Psoas muscle (tissue), 8 donors: ENCODE data around the gene SLC9C2. TPM values are rescaled to one million over a fixed set of nuclear protein-coding genes. Genes with fewer than 3 reads are reported as not detected.
"Not testable (repeated sequence)": the region's sequence is repeated elsewhere in the genome, so short reads cannot be mapped to it uniquely, and the experiment has no call there.

Experiments used
- ATAC-seq, 4 donors: fragments of 200-7000 bp; cut with Tn5 transposase; one replicate each; pipeline ENCODE4 v1.9.1; 2020; ENCODE audit warnings: moderate library complexity in 3 of 4, mild to moderate bottlenecking in 2 of 4
- DNase-seq, 2 donors: peaks; one replicate each; pipeline ENCODE4 v3.0.0-alpha.2; 2020
- H3K27ac ChIP-seq: fragments of 200-600 bp; one replicate; pipeline ENCODE4 v1.8.0; 2022
- H3K27me3 ChIP-seq, 3 donors: fragments of 200-600 bp in 1 of 3; one replicate each; pipeline versions ENCODE4 v1.6.1 to v1.8.0; 2013 to 2022; ENCODE audit warnings: low read length in 2 of 3, mild to moderate bottlenecking in 2 of 3, moderate library complexity in 1 of 3; ENCODE audit not compliant: insufficient read depth in 3 of 3
- H3K36me3 ChIP-seq, 2 donors: fragments of 200-600 bp in 1 of 2; one replicate each; pipeline versions ENCODE4 v1.6.1 to v1.8.0; 2013 to 2022; ENCODE audit warnings: low read depth in 1 of 2, mild to moderate bottlenecking in 1 of 2, moderate library complexity in 1 of 2; ENCODE audit not compliant: insufficient read depth in 1 of 2
- H3K4me1 ChIP-seq: fragments of 200-600 bp; one replicate; pipeline ENCODE4 v1.8.0; 2022
- H3K4me3 ChIP-seq: fragments of 200-600 bp; one replicate; pipeline ENCODE4 v1.8.0; 2022; ENCODE audit warnings: mild to moderate bottlenecking
- H3K9me3 ChIP-seq: fragments of 200-600 bp; one replicate; pipeline ENCODE4 v1.8.0; 2022
- WGBS, 3 donors: extraction: QIAGEN DNeasy Blood & Tissue Kit; methylation state at CpG; one replicate each; pipeline versions ENCODE4 v1.1.6 to v1.1.7; 2013; 5-methylcytosine and 5-hydroxymethylcytosine counted together
- intact Hi-C, 2 donors: fragments of 100-400 bp; cut with DNase I; formaldehyde crosslinking; loops; one replicate each; pipeline versions ENCODE4 v1.11.0 to v1.14.2; 2022
- long read RNA-seq, 2 donors: library from polyadenylated mRNA; unstranded; transcript quantifications; one replicate each; pipeline ENCODE4 v2.0.0, GENCODE V29; 2021
- polyA plus RNA-seq, 3 donors: library from polyadenylated mRNA; stranded (reverse); fragments of 200-250 nt; gene quantifications; one replicate each; pipeline ENCODE4 v1.2.3, GENCODE V29; 2013
- total RNA-seq, 4 donors: library from RNA; stranded (reverse); fragmentation: NEBNext Ultra II Directional in 2 of 4; extraction: Animal tissue kit (Norgen Biotek cat#: 25700) in 2 of 4; gene quantifications; one replicate each; pipeline versions ENCODE4 v1.2.1 to v1.2.4, GENCODE V29; 2021 to 2023
- TF ChIP-seq, protein P1 (sequence below): fragments of 200-600 bp; IDR thresholded peaks from one replicate; pipeline ENCODE4 v1.8.0; 2022; ENCODE audit warnings: antibody characterized with exemption
- donor health status: healthy with polysubstance abuse.
- donor health status: DM: no; HTN: no; CAD: no; lungs with moderate emphysema.
- donor health status: Bipolar disorder and iron deficiency.
- donor health status: healthy.
- donor health status: DM: yes; HTN: yes; CAD: no.
- donor health status: DM: no; HTN: no; CAD: no.
- donor health status: DM: no; HTN: no; CAD: no.
- donor health status: DM: yes; HTN: yes; CAD: no.

Gene SLC9C2, protein sequence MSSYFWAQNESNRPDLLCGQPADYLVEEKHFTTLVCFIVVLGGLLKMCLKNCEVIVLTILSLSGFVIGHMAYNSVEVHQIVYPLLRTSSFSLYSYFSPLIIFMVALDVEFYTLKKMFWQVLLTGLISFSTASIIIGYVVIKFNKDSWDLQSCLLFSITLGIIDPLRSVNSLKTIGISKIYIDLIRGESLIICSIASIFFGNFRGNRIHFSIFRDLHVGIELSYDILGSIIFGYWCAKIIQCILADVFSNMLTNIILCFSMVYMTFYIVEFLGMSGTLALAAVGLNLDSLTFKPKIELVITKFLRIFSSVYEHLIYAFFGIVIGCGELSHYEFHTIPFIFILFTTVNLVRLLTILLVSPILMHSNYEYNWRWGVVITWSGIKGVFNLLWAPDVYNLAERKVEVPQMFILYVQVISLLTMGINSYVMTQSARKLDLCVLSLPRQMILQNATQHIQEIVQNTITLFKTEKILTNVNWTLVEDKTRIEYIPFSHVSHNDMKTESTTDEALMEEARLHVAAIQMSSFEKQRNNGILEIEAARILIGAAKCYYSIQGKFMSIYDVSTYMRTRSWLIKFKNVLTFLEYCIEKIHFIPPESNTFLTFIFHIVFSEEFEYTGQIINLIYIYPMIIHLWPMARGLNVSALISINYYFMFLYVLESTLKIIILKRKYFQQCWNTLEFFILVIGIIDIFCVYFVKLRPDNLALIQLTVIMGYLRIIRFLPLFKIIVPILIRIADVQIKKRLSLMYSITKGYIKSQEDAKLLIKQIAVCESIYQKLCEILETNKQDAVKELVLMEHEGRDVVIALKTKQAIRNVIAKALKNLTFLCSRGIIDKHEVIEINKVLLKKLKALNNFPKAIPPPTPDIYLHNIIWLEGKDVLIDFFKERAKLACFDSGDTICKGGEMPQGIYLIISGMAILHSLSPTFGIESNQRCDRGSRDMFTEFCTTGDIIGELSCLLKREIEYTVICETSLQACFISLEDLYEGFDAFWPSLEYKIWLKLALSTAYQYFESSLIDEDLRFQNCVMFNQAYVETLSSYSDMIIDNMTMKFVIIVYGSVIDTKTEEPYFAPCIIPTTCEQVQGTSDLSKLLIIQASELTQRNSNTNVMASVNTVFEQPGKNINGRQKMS
- total RNA-seq (not detected), polyA plus RNA-seq (not detected)
- long read RNA-seq, donor 1, result 0 reads
- long read RNA-seq, donor 2, result 0 reads

DNA sequence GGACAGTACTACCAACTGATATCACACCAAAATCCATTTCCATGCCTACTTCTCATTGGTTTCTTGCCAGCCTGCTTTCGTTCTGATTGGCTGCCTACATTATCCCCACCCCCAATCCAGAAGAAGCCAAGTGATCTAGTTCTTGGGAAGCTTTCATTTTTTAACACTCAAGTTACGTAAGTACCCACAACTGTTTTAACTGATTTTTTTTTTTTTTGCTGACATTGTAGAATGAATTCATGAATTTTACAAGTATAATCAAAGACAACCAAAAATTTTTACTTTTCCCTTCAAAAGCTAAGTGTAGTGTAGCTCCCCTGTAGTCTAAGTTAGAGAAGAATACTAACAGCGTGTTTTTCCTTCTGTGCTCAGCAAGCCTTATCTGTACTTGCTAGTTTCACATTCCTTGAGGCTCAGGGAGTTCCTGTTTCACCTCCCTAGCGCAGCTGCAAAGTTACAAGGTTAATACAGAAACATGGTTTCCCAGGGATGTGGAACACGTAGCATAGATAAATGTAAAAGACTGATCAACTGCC lies at the start of gene SLC9C2:
SLC9C2 (minus strand) TSS at position 17 of the 536 bp plus-strand sequence. CDS start 1,296 bp downstream, outside the sequence.
- intact Hi-C loops, result no loop called here
- Histone ChIP-seq H3K27me3 (no peaks in the 10 kb centered on the region), H3K4me1 (no peaks in the 10 kb centered on the region), H3K9me3 (no peaks in the 10 kb centered on the region), H3K36me3 (no peaks in the 10 kb centered on the region), H3K27ac (no peak within 1 kb of the TSS), H3K4me3 (peak within 1 kb of the TSS; percentile 40)
- DNase-seq, result no peak
- ATAC-seq, result no peak
- TF ChIP-seq, protein P1, sequence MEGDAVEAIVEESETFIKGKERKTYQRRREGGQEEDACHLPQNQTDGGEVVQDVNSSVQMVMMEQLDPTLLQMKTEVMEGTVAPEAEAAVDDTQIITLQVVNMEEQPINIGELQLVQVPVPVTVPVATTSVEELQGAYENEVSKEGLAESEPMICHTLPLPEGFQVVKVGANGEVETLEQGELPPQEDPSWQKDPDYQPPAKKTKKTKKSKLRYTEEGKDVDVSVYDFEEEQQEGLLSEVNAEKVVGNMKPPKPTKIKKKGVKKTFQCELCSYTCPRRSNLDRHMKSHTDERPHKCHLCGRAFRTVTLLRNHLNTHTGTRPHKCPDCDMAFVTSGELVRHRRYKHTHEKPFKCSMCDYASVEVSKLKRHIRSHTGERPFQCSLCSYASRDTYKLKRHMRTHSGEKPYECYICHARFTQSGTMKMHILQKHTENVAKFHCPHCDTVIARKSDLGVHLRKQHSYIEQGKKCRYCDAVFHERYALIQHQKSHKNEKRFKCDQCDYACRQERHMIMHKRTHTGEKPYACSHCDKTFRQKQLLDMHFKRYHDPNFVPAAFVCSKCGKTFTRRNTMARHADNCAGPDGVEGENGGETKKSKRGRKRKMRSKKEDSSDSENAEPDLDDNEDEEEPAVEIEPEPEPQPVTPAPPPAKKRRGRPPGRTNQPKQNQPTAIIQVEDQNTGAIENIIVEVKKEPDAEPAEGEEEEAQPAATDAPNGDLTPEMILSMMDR, result no peak
- WGBS, 3 donors, result 18 to 34% (median 28%) methylated on average over 5 of the region's 5 CpGs

DNA sequence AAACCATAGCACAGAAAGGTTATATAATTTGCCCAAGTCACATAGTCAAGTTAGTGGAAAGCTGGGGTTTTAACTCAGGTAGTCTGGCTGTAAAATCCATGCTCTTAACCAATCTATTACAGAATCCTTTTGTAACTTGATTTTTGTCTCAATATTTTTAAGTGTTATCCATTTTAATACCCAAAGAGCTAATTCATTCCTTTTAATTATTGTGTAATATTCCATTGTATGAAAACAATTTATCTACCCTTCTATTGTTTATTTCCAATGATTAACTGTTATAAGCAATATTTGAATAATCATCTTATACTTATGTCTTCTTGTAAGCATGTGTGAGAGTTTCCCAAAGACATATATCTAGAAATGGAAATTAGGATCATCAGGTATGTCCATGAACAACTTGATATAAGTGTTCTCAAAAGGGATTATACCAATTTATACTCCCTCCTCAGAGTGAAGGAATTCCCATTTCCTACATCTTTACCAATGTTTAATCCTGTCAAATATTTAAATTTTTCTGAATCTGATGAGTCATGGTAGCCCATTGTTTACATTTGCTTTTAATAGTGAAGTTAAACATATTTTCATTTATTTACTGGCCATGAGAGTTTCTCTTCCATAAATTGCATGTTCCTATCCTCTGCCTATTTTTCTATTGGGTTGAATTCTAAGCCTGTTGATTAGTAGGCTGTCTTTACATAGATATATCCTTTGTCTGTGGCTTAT lies 46.2 kb upstream of the SLC9C2 start:
- H3K4me1 ChIP-seq, result no peaks in the 10 kb centered on the region
- TF ChIP-seq, protein P1, result no peak
- DNase-seq, result no peak
- no peak for ATAC-seq
- no peak overlapping the region for H3K4me3 ChIP-seq
- no peak overlapping the region for H3K27ac ChIP-seq
- H3K27me3 ChIP-seq, result no peaks in the 10 kb centered on the region
- no peaks in the 10 kb centered on the region for H3K9me3 ChIP-seq
- no peaks in the 10 kb centered on the region for H3K36me3 ChIP-seq
- intact Hi-C loops, result no loop called here

DNA sequence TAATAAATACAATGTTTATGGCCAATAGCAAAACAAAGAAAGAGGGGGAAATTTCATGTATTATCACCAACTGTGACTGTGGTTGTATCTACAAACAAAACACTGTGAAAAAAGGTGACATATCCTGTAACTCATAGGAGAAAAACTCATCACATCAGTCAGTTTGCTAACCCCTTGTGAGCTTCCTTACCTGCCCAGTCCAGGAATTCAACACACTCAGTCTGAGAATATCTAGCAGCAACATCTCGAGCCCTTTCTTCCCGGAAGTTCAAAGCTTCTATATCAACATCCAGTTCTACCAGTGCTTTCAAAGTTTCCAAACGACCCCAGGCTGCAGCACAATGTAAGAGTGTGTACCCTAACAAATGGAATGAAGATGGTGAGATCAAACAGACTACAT lies 43.8 kb upstream of the SLC9C2 start:
- Histone ChIP-seq H3K4me3 (no peak overlapping the region), H3K9me3 (no peaks in the 10 kb centered on the region), H3K4me1 (no peaks in the 10 kb centered on the region), H3K27ac (no peak overlapping the region), H3K27me3 (no peaks in the 10 kb centered on the region), H3K36me3 (no peaks in the 10 kb centered on the region)
- ATAC-seq (no peak), DNase-seq (no peak)
- 67 to 75% (median 70%) methylated on average over 3 of the region's 3 CpGs for WGBS, 3 donors
- intact Hi-C loops, result no loop called here
- TF ChIP-seq, protein P1, result no peak

DNA sequence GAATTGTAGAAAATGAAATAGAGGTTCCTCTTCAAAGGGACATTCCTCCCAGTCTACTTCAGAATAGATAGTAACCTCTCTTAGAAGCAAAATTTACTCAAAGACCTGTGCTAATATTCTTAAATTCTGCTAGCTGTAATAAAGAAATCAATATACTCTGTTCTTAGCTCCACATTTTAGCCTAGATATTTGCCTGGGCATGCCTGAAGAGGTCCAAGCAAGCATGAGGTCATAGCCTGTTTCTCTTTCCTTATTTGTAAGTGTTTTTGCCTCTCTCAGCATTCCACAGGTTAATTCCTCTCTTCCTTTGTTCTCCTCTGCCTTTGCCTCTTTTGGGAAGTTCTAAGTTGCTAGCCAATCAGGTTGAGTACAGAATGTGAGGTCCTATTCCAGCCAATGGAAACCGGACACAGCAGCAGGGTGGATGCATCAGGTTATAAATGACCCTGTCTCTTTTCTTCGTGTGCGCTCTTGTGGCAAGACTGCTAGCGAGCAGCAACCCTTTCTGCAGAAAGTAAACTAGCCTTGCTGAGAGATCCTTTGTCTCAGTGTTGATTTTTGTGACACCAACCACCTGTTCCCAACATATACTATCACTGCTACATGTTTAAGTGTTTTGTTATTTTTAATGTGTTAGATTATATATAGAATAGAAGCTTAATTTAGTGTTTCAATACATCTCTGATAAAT lies 39.7 kb upstream of the SLC9C2 start:
- ATAC-seq, H3K9me3 ChIP-seq, H3K27ac ChIP-seq, H3K36me3 ChIP-seq, intact Hi-C loops, H3K27me3 ChIP-seq, H3K4me1 ChIP-seq, H3K4me3 ChIP-seq, DNase-seq: not testable (repeated sequence)
- WGBS, 3 donors, result 79 to 83% (median 82%) methylated on average over 4 of the region's 4 CpGs
